HG03196 (cell line): ENCODE data around the gene PPFIA2.
"Not testable (repeated sequence)": the region's sequence is repeated elsewhere in the genome, so short reads cannot be mapped to it uniquely, and the experiment has no call there.

Source experiments
- ATAC-seq: cut with Tn5 transposase; IDR thresholded peaks from one replicate; pipeline ENCODE4 v1.9.1; 2021; ENCODE audit not compliant: unreplicated experiment

The PPFIA2 gene

GRCh38 chr12:81222846-81223592 is 536.1 kb downstream of the PPFIA2 start:
- no peak for ATAC-seq

GRCh38 chr12:81221681-81222080 is 537.5 kb downstream of the PPFIA2 start:
- ATAC-seq = no peak

GRCh38 chr12:81216739-81217138 is 542.4 kb downstream of the PPFIA2 start:
- no peak for ATAC-seq

- ATAC-seq = no peak
Observed at GRCh38 chr12:81212996-81213696, 546.0 kb downstream of the PPFIA2 start.

GRCh38 chr12:81211306-81211705 is 547.8 kb downstream of the PPFIA2 start:
- ATAC-seq = no peak

- ATAC-seq = not testable (repeated sequence)
Observed at GRCh38 chr12:81209772-81210225, 549.4 kb downstream of the PPFIA2 start.

GRCh38 chr12:81209012-81209411 is 550.1 kb downstream of the PPFIA2 start:
- ATAC-seq = no peak

- ATAC-seq = no peak
Observed at GRCh38 chr12:81208187-81208911, 550.8 kb downstream of the PPFIA2 start.
